ENCODE measurements around the gene PCDHA13.

- TF ChIP-seq EZH2phosphoT487 (IDR thresholded peaks at IDR 0.05; ENCODE audit: insufficient read depth, low read depth) (no peak), EZH2 (IDR thresholded peaks at IDR 0.05; ENCODE audit: insufficient read depth, poor library complexity, severe bottlenecking) (no peak)
Observed at GRCh38 chr5:140855772-140856674, 25.9 kb upstream of the PCDHA13 start, which contains the start of gene PCDHA10.

Data from GM23248 (cell line).